ENCODE measurements around the gene ZNF138. TPM values are rescaled to one million over a fixed set of nuclear protein-coding genes. Genes with fewer than 3 reads are reported as not detected.

The ZNF138 gene
- total RNA-seq, 1 donor from 2014 or later = 5.1 TPM

DNA sequence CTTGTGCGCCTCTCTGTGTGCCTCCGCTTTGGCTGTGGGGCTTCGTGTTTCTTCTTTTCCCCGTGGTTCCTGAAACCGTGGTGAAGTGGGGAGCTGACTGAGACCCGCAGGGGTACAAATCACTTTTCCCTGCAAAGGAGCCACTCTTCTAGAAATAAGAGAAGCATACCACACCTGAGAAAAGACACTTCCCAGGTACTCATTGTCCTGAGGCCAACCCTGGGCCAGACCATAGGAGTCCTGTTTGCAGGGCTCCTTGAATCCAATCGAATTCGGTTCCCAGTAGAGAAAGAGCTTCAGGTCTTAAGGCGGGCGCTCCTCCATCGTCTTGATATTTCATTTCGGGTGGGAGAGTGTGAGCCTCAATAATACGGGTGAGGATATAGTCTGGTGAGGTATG lies 76.4 kb downstream of the ZNF138 start:
- H3K27ac ChIP-seq (replicated peaks) = no peak overlapping the region
- H3K9me3 ChIP-seq (replicated peaks) = no peaks in the 10 kb centered on the region
- no peaks in the 10 kb centered on the region for H3K4me1 ChIP-seq
- H3K27me3 ChIP-seq (ENCODE audit: low read depth) = peaks cover 56% of the 10 kb centered on the region
- no peak overlapping the region for H3K4me3 ChIP-seq
- TF ChIP-seq, protein P1, sequence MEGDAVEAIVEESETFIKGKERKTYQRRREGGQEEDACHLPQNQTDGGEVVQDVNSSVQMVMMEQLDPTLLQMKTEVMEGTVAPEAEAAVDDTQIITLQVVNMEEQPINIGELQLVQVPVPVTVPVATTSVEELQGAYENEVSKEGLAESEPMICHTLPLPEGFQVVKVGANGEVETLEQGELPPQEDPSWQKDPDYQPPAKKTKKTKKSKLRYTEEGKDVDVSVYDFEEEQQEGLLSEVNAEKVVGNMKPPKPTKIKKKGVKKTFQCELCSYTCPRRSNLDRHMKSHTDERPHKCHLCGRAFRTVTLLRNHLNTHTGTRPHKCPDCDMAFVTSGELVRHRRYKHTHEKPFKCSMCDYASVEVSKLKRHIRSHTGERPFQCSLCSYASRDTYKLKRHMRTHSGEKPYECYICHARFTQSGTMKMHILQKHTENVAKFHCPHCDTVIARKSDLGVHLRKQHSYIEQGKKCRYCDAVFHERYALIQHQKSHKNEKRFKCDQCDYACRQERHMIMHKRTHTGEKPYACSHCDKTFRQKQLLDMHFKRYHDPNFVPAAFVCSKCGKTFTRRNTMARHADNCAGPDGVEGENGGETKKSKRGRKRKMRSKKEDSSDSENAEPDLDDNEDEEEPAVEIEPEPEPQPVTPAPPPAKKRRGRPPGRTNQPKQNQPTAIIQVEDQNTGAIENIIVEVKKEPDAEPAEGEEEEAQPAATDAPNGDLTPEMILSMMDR (IDR thresholded peaks at IDR 0.05; ENCODE audit: borderline replicate concordance) = no peak
- DNase-seq = no peak
- intact Hi-C loops (cut with micrococcal nuclease) = no loop called here
- no peaks in the 10 kb centered on the region for H3K36me3 ChIP-seq

GRCh38 chr7:64871761-64872160 lies 77.5 kb downstream of the ZNF138 start:
- no peaks in the 10 kb centered on the region for H3K36me3 ChIP-seq
- TF ChIP-seq, protein P1 (IDR thresholded peaks at IDR 0.05; ENCODE audit: borderline replicate concordance) = no peak
- no peak overlapping the region for H3K27ac ChIP-seq (replicated peaks)
- no peaks in the 10 kb centered on the region for H3K9me3 ChIP-seq (replicated peaks)
- no peak overlapping the region for H3K4me3 ChIP-seq
- DNase-seq = no peak
- intact Hi-C loops (cut with micrococcal nuclease) = no loop called here
- H3K27me3 ChIP-seq (ENCODE audit: low read depth) = peaks cover 66% of the 10 kb centered on the region
- no peaks in the 10 kb centered on the region for H3K4me1 ChIP-seq

DNA sequence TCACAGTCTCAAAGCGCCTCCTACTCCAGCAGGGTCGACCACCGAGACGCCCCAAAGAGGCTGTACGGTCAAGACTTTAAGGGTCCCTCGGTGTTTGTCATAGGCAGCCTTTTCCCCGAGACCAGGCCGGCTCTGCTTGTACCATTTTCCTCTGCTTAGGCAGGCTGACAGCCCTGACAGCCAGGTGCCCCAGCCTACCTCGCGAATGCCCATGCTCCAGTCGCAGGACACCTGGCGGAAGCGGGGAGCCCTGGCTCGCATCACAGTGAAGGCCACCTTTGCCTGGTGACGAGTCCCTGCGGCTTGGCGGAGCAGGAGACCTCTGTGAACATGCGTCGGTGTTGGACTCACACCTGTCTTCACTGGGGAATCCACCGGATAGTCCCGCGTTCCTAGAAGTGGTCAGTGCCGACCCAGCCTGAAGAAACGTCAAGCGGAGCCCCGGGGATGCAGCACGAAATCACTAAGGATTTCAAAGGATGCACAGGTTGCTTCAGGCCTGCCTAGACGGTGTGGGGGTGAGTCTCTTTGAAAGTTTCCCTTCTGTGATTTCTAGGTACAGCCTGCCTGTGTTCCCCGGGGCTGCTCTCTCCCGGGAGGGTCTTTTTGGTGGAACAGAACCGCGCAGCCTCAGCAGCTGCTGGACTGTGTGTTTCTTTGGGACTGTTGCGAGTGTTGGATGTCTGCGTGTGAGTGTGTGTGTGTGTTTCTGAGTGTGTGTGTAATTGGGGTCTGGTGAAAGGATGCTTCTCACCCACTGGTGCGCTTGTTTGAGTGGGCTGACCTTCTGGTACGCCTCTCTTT lies 78.3 kb downstream of the ZNF138 start:
- Histone ChIP-seq H3K36me3 (no peaks in the 10 kb centered on the region), H3K27me3 (ENCODE audit: low read depth) (peaks cover 68% of the 10 kb centered on the region), H3K27ac (replicated peaks) (no peak overlapping the region), H3K9me3 (replicated peaks) (no peaks in the 10 kb centered on the region), H3K4me3 (no peak overlapping the region), H3K4me1 (peaks cover 7% of the 10 kb centered on the region)
- TF ChIP-seq, protein P1 (IDR thresholded peaks at IDR 0.05; ENCODE audit: borderline replicate concordance) = no peak
- intact Hi-C loops (cut with micrococcal nuclease) = no loop called here
- no peak for DNase-seq

GRCh38 chr7:64873155-64873500 lies 78.9 kb downstream of the ZNF138 start:
- Histone ChIP-seq H3K9me3 (replicated peaks) (no peaks in the 10 kb centered on the region), H3K27me3 (ENCODE audit: low read depth) (peaks cover 63% of the 10 kb centered on the region), H3K4me3 (no peak overlapping the region), H3K4me1 (peaks cover 8% of the 10 kb centered on the region), H3K36me3 (no peaks in the 10 kb centered on the region), H3K27ac (replicated peaks) (no peak overlapping the region)
- intact Hi-C loops (cut with micrococcal nuclease) = no loop called here
- TF ChIP-seq, protein P1 (IDR thresholded peaks at IDR 0.05; ENCODE audit: borderline replicate concordance) = no peak
- no peak for DNase-seq

- intact Hi-C loops (cut with micrococcal nuclease) = no loop called here
Measured at GRCh38 chr7:64873517-64873916, 79.3 kb downstream of the ZNF138 start.

More at GRCh38 chr7:64873517-64873916, 79.3 kb downstream of the ZNF138 start:
- Histone ChIP-seq H3K4me3 (no peak overlapping the region), H3K9me3 (replicated peaks) (no peaks in the 10 kb centered on the region), H3K36me3 (no peaks in the 10 kb centered on the region), H3K4me1 (peaks cover 8% of the 10 kb centered on the region), H3K27me3 (ENCODE audit: low read depth) (peaks cover 59% of the 10 kb centered on the region), H3K27ac (replicated peaks) (no peak overlapping the region)
- DNase-seq = no peak
- TF ChIP-seq, protein P1 (IDR thresholded peaks at IDR 0.05; ENCODE audit: borderline replicate concordance) = no peak

Measured in left ventricle myocardium inferior (tissue), 1 donor.